Tibial artery (tissue), 4 donors: Measurements from ENCODE around the gene YPEL5.
A peak's percentile ranks its signal among the peaks of the same experiment; 100 is the strongest.
"Not testable (repeated sequence)": the region's sequence is repeated elsewhere in the genome, so short reads cannot be mapped to it uniquely, and the experiment has no call there.

ENCODE experiments used
- DNase-seq, 2 donors: peaks; one replicate each; pipeline ENCODE4 v3.0.0-alpha.2; 2019
- H3K27ac ChIP-seq, 2 donors: fragments of 200-600 bp; sonication (generic) in 1 of 2; 1 replicate in 1 of 2; 2 replicates in 1 of 2; pipeline ENCODE4 v1.5.1; 2018 to 2019; ENCODE audit warnings: mild to moderate bottlenecking in 1 of 2
- H3K27me3 ChIP-seq, 2 donors: fragments of 200-600 bp; sonication (generic) in 1 of 2; one replicate each; pipeline versions ENCODE4 v1.5.1 to v1.6.0; 2016 to 2019
- H3K36me3 ChIP-seq, 3 donors: fragments of 200-600 bp; sonication (generic) in 2 of 3; one replicate each; pipeline ENCODE4 v1.5.1; 2016 to 2019; ENCODE audit warnings: mild to moderate bottlenecking in 2 of 3
- H3K4me1 ChIP-seq, 4 donors: fragments of 200-600 bp; sonication (generic) in 2 of 4; 1 replicate in 3 of 4; 2 replicates in 1 of 4; pipeline ENCODE4 v1.5.1; 2016 to 2019
- H3K4me3 ChIP-seq, 2 donors: fragments of 200-600 bp; sonication (generic) in 1 of 2; 1 replicate in 1 of 2; 2 replicates in 1 of 2; pipeline ENCODE4 v1.5.1; 2018 to 2019; ENCODE audit warnings: mild to moderate bottlenecking in 2 of 2
- H3K9me3 ChIP-seq, 3 donors: fragments of 200-600 bp; sonication (generic) in 1 of 3; one replicate each; pipeline ENCODE4 v1.5.1; 2016 to 2019
- CTCF ChIP-seq, 2 experiments: fragments of 200-600 bp in 1 of 2; fragments of 450-650 bp in 1 of 2; IDR thresholded peaks; one replicate each; pipeline ENCODE4 v1.5.1; 2017 to 2019; ENCODE audit warnings: antibody characterized with exemption in 2 of 2, mild to moderate bottlenecking in 1 of 2, moderate library complexity in 1 of 2
- intact Hi-C: fragments of 100-400 bp; cut with DNase I; formaldehyde crosslinking; loops from one replicate; pipeline ENCODE4 v1.15.0; 2023; ENCODE audit warnings: low total_unique reads

The YPEL5 gene

GRCh38 chr2:30141136-30141535 is 5.7 kb upstream of the YPEL5 start:
- TF ChIP-seq CTCF (IDR thresholded peaks at IDR 0.05) = no peak
- DNase-seq = no peak
- H3K27me3 ChIP-seq = peaks cover 0 to 10% of the 10 kb centered on the region in 2 donors
- intact Hi-C loops = loop anchor here (10.0 kb wide), 1 partner anchor 1094 kb away; the partner anchor contains the start of gene EHD3
- H3K36me3 ChIP-seq = no peaks in the 10 kb centered on the region
- no peak overlapping the region for H3K4me3 ChIP-seq
- H3K9me3 ChIP-seq = no peaks in the 10 kb centered on the region
- peaks cover 0 to 5% (median 0%) of the 10 kb centered on the region in 4 donors for H3K4me1 ChIP-seq
- H3K27ac ChIP-seq = no peak overlapping the region

- H3K27ac ChIP-seq = no peak overlapping the region
These were observed 2.5 kb upstream of the YPEL5 start for GRCh38 chr2:30144260-30144659.

GRCh38 chr2:30144951-30145350 is 1.9 kb upstream of the YPEL5 start:
- not testable (repeated sequence) for H3K4me3 ChIP-seq, H3K9me3 ChIP-seq, H3K36me3 ChIP-seq, H3K27me3 ChIP-seq, H3K27ac ChIP-seq, DNase-seq
- intact Hi-C loops = loop anchor here (10.0 kb wide), 1 partner anchor 1090 kb away; the partner anchor contains the start of gene EHD3
- peaks cover 0 to 26% (median 19%) of the 10 kb centered on the region in 4 donors for H3K4me1 ChIP-seq

More at GRCh38 chr2:30144260-30144659, 2.5 kb upstream of the YPEL5 start:
- no peak for TF ChIP-seq CTCF (IDR thresholded peaks at IDR 0.05)
- Histone ChIP-seq H3K36me3 (peaks cover 0 to 3% (median 0%) of the 10 kb centered on the region in 3 donors), H3K4me3 (no peak overlapping the region), H3K9me3 (no peaks in the 10 kb centered on the region), H3K27me3 (no peaks in the 10 kb centered on the region), H3K4me1 (peaks cover 0 to 19% (median 12%) of the 10 kb centered on the region in 4 donors)
- intact Hi-C loops = loop anchor here (10.0 kb wide), 1 partner anchor 1091 kb away; the partner anchor contains the start of gene EHD3
- no peak for DNase-seq

- Histone ChIP-seq H3K4me1 (peaks cover 0 to 36% (median 28%) of the 10 kb centered on the region in 4 donors), H3K27ac (peak overlapping the region; percentile 98 to 99), H3K4me3 (peak overlapping the region; percentile 84 to 98), H3K36me3 (peaks cover 0 to 10% (median 4%) of the 10 kb centered on the region in 3 donors), H3K9me3 (no peaks in the 10 kb centered on the region), H3K27me3 (no peaks in the 10 kb centered on the region)
- intact Hi-C loops = loop anchor here (10.0 kb wide), 1 partner anchor 1089 kb away; the partner anchor contains the start of gene EHD3
- DNase-seq = no peak
- TF ChIP-seq CTCF (IDR thresholded peaks at IDR 0.05) = no peak
These were observed 926 bp upstream of the YPEL5 start for GRCh38 chr2:30145826-30146336.

GRCh38 chr2:30147196-30147714 is 448 bp downstream of the YPEL5 start:
- Histone ChIP-seq H3K4me1 (peaks cover 0 to 49% (median 34%) of the 10 kb centered on the region in 4 donors), H3K4me3 (peak overlapping the region; percentile 84 to 98), H3K36me3 (peaks cover 0 to 10% (median 10%) of the 10 kb centered on the region in 3 donors), H3K27me3 (no peaks in the 10 kb centered on the region), H3K27ac (peak overlapping the region; percentile 98 to 99), H3K9me3 (no peaks in the 10 kb centered on the region)
- intact Hi-C loops = loop anchor here (10.0 kb wide), 1 partner anchor 1088 kb away; the partner anchor contains the start of gene EHD3
- no peak for TF ChIP-seq CTCF (IDR thresholded peaks at IDR 0.05)
- DNase-seq = no peak
